GM19043 (cell line): ENCODE measurements around the gene KLK5.
"Not testable (repeated sequence)": the region's sequence is repeated elsewhere in the genome, so short reads cannot be mapped to it uniquely, and the experiment has no call there.

Experiments
- ATAC-seq: cut with Tn5 transposase; IDR thresholded peaks from one replicate; pipeline ENCODE4 v1.9.1; 2021; ENCODE audit warnings: low read depth; ENCODE audit not compliant: unreplicated experiment

The KLK5 gene

DNA sequence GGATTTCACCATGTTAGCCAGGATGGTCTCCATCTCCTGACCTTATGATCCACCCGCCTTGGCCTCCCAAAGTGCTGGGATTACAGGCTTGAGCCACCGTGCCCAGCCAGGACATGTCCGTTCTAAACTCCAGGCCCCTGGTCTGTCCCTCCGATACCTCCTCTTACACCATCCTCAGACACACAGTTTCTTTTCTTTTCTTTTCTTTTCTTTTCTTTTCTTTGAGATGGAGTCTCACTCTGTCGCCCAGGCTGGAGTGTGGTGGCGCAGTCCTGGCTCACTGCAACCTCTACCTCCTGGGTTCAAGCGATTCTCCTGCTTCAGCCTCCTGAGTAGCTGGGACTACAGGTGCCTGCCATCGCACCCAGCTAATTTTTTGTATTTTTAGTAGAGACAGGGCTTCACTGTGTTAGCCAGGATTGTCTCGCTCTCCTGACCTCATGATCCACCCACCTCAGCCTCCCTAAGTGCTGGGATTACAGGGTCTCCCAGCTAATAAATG is 56.7 kb downstream of the KLK5 start:
- not testable (repeated sequence) for ATAC-seq

DNA sequence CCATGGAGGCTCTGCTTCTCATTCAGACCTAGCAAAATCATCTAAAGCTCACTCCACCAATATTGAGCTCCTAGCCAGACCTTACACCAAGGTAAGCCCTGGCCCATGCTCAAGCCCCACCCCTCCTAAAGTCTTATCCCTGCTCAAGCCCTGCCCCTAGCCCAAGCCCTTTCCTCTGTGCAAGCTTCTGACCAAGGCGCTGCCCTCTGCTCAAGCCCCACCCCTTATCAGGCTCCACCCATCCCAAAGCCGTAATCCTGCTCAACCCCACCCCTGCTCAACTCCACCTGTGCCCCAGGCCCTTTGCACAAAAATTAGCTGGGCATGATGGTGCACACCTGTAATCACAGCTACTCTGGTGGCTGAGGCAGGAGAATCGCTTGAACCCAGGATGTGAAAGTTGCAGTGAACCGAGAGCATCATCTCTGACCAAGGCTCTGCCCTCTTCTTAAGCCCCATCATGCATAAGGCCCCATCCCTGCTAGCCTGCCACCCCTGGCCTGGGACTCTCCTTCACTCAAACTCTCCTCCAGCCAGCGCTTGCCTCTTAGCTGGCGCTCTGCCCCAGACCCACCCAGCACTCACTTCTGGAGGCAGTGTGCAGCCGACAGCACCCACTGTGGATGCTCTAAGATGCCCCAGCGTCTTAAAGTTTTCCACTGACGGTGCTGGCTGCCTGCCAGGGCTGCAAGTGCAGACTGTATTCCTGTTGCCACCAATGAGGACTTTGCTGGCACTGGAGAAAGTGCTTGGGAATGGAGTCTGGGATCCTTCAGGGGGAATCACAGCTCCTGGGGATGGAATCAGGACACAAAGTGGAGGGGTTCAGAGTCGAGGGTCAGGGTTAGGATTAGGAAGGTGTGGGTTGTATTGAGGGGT is 58.1 kb downstream of the KLK5 start:
- ATAC-seq, result no peak
